ENCODE data around the gene SIAH2. TPM values are rescaled to one million over a fixed set of nuclear protein-coding genes. Genes with fewer than 3 reads are reported as not detected.

Gene SIAH2
- total RNA-seq, 2 experiments from 2014 or later: 22.2 to 29.1 TPM

DNA sequence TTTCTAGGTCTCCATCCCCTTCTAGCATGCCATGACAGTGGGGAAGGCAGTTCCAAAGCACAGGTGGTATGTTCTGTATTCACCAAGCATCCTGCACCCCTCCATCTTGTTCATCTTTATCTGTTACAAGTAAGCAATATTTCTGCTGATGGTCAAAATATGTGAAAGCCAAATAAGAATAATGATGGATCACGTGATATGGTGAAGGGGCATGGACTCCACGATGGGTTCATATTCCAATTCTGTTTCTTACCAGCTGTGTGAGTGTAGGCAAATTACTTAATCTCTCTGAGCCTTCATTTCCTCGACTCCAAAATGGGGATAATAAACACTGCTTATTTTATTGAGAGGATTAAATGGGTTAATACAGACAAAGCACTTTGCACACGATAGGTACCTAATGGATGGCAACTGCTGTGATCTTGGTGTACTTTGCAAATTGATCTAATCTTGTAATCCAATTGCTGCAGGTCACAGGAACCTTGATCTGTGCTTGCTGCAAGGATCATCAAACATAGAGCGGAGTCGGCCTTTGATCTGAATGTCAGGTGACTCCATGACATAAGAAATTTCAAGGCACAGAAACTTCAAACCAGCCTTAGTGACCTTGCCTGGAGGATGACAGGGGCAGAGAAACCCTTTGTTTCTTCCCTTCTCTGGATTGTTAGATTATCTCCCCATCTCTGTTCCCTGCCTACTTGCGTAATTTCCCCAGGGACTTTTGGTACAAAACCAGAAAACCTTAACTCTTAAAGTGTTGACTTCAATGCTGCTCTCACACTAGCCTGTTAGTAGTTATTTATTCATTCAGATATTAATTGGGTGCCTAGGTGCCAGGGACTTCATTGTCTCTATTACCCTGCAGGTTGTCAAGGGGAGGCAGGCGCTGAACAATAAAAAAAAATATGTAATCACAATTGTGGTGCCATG, 25.8 kb downstream of the SIAH2 start:
- Histone ChIP-seq H3K4me1 (ENCODE audit: insufficient read depth, low read length, poor library complexity, severe bottlenecking) (peaks cover 23% of the 10 kb centered on the region), H3K27ac (ENCODE audit: low read depth, low read length, poor library complexity, severe bottlenecking) (no peak overlapping the region), H3K4me3 (ENCODE audit: low read depth, low read length, poor library complexity, severe bottlenecking) (no peak overlapping the region), H4K20me1 (ENCODE audit: insufficient read depth, low read length) (no peaks in the 10 kb centered on the region), H3K9me2 (ENCODE audit: insufficient read depth, low read length) (no peaks in the 10 kb centered on the region), H3K79me2 (ENCODE audit: insufficient read depth, low read depth, low read length) (no peaks in the 10 kb centered on the region), H3K9me3 (ENCODE audit: low read length) (no peaks in the 10 kb centered on the region), H3K4me2 (ENCODE audit: low read length) (no peak overlapping the region), H2AFZ (ENCODE audit: low read length) (no peak overlapping the region), H3K36me3 (ENCODE audit: insufficient read depth, low read length) (0 out of 2 replicates have a peak, but pooled peaks cover 5% of the 10 kb centered on the region)
- TF ChIP-seq EZH2phosphoT487 (IDR thresholded peaks at IDR 0.05; ENCODE audit: borderline replicate concordance, low read depth, low read length): no peak
- TF ChIP-seq, protein P1, sequence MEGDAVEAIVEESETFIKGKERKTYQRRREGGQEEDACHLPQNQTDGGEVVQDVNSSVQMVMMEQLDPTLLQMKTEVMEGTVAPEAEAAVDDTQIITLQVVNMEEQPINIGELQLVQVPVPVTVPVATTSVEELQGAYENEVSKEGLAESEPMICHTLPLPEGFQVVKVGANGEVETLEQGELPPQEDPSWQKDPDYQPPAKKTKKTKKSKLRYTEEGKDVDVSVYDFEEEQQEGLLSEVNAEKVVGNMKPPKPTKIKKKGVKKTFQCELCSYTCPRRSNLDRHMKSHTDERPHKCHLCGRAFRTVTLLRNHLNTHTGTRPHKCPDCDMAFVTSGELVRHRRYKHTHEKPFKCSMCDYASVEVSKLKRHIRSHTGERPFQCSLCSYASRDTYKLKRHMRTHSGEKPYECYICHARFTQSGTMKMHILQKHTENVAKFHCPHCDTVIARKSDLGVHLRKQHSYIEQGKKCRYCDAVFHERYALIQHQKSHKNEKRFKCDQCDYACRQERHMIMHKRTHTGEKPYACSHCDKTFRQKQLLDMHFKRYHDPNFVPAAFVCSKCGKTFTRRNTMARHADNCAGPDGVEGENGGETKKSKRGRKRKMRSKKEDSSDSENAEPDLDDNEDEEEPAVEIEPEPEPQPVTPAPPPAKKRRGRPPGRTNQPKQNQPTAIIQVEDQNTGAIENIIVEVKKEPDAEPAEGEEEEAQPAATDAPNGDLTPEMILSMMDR (conservative IDR thresholded peaks at IDR 0.05; ENCODE audit: low read length): no peak
- no TSS peak for BruUV-seq (replicated peaks)
- ChIA-PET POLR2A (interaction anchor here (0.6 to 1.6 kb wide), 4 partner anchors 8 to 328 kb away, joined by 3 to 6 read pairs (median 4); no protein-coding TSS in a partner anchor), CTCF (ENCODE audit: unreplicated experiment) (no interaction called here)
- DNase-seq (ENCODE audit: low spot score): no peak
- intact Hi-C loops (cut with micrococcal nuclease; ENCODE audit: unreplicated experiment): no loop called here

DNA sequence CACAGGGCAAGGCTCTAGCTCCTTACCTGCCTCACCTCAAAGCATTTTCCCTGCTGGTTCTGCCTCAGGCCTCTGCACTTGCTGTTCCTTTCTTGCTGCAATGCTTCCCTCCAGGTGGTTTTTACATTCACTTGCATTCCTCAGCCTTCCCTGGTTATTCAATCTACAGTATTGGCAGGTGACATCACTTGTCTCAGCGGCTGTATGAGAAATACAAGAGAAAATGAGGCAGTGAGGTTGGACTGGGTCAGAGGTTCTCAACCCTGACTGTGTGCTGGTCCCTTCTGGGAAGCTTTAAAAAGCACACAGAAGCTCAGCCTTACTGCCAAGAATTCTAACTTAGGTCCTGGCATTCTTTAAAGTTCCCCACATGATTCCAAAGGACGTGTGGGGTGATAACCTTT, 26.7 kb downstream of the SIAH2 start:
- no peak for DNase-seq (ENCODE audit: low spot score)
- Histone ChIP-seq H3K36me3 (ENCODE audit: insufficient read depth, low read length) (no peaks in the 10 kb centered on the region), H3K79me2 (ENCODE audit: insufficient read depth, low read depth, low read length) (no peaks in the 10 kb centered on the region), H4K20me1 (ENCODE audit: insufficient read depth, low read length) (no peaks in the 10 kb centered on the region), H3K4me3 (ENCODE audit: low read depth, low read length, poor library complexity, severe bottlenecking) (no peak overlapping the region), H3K4me1 (ENCODE audit: insufficient read depth, low read length, poor library complexity, severe bottlenecking) (peaks cover 23% of the 10 kb centered on the region), H3K9me3 (ENCODE audit: low read length) (no peaks in the 10 kb centered on the region), H3K4me2 (ENCODE audit: low read length) (no peak overlapping the region), H2AFZ (ENCODE audit: low read length) (no peak overlapping the region), H3K9me2 (ENCODE audit: insufficient read depth, low read length) (no peaks in the 10 kb centered on the region), H3K27ac (ENCODE audit: low read depth, low read length, poor library complexity, severe bottlenecking) (no peak overlapping the region)
- BruUV-seq (replicated peaks): no TSS peak
- TF ChIP-seq, protein P1 (conservative IDR thresholded peaks at IDR 0.05; ENCODE audit: low read length): no peak
- no peak for TF ChIP-seq EZH2phosphoT487 (IDR thresholded peaks at IDR 0.05; ENCODE audit: borderline replicate concordance, low read depth, low read length)
- intact Hi-C loops (cut with micrococcal nuclease; ENCODE audit: unreplicated experiment): no loop called here
- ChIA-PET CTCF (ENCODE audit: unreplicated experiment) (interaction anchor here (1.0 kb wide), 1 partner anchor 12 kb away, joined by 3 read pairs; no protein-coding TSS in a partner anchor), POLR2A (interaction anchor here (1.4 kb wide), 1 partner anchor 27 kb away, joined by 5 read pairs; no protein-coding TSS in a partner anchor)

DNA sequence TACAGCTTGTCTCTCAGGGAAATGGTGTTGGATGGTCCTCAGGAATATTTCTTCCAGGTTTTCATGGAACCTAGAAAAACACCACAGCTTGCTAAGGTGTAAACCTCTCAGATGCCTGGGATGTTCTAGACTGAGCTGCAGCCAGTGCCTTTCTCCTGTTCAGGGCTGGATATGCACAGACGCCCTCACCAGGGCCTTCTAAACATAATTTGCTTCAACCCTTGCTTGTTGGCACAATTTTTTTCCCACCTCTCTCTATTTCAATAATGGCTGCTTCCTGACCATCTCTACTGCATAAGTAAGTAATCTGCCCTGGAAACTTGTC, 28.2 kb downstream of the SIAH2 start:
- H3K36me3 ChIP-seq (ENCODE audit: insufficient read depth, low read length): no peaks in the 10 kb centered on the region
- H3K27ac ChIP-seq (ENCODE audit: low read depth, low read length, poor library complexity, severe bottlenecking): no peak overlapping the region
- BruUV-seq (replicated peaks): no TSS peak
- no peaks in the 10 kb centered on the region for H3K9me3 ChIP-seq (ENCODE audit: low read length)
- TF ChIP-seq EZH2phosphoT487 (IDR thresholded peaks at IDR 0.05; ENCODE audit: borderline replicate concordance, low read depth, low read length): no peak
- TF ChIP-seq, protein P1 (conservative IDR thresholded peaks at IDR 0.05; ENCODE audit: low read length): no peak
- H3K9me2 ChIP-seq (ENCODE audit: insufficient read depth, low read length): no peaks in the 10 kb centered on the region
- H3K4me3 ChIP-seq (ENCODE audit: low read depth, low read length, poor library complexity, severe bottlenecking): no peak overlapping the region
- H3K4me1 ChIP-seq (ENCODE audit: insufficient read depth, low read length, poor library complexity, severe bottlenecking): peaks cover 18% of the 10 kb centered on the region
- no peaks in the 10 kb centered on the region for H3K79me2 ChIP-seq (ENCODE audit: insufficient read depth, low read depth, low read length)
- no peaks in the 10 kb centered on the region for H4K20me1 ChIP-seq (ENCODE audit: insufficient read depth, low read length)
- H2AFZ ChIP-seq (ENCODE audit: low read length): no peak overlapping the region
- intact Hi-C loops (cut with micrococcal nuclease; ENCODE audit: unreplicated experiment): no loop called here
- POLR2A ChIA-PET: interaction anchor here (0.6 kb wide), 2 partner anchors 28 to 44 kb away, joined by 4 to 5 read pairs; partner anchors contain the start of gene SIAH2
- no peak overlapping the region for H3K4me2 ChIP-seq (ENCODE audit: low read length)
- no peak for DNase-seq (ENCODE audit: low spot score)
- CTCF ChIA-PET (ENCODE audit: unreplicated experiment): no interaction called here

Measured in OCI-LY7 (cell line).